Measurements from ENCODE around the gene TUBA1C.

TUBA1C gene

DNA sequence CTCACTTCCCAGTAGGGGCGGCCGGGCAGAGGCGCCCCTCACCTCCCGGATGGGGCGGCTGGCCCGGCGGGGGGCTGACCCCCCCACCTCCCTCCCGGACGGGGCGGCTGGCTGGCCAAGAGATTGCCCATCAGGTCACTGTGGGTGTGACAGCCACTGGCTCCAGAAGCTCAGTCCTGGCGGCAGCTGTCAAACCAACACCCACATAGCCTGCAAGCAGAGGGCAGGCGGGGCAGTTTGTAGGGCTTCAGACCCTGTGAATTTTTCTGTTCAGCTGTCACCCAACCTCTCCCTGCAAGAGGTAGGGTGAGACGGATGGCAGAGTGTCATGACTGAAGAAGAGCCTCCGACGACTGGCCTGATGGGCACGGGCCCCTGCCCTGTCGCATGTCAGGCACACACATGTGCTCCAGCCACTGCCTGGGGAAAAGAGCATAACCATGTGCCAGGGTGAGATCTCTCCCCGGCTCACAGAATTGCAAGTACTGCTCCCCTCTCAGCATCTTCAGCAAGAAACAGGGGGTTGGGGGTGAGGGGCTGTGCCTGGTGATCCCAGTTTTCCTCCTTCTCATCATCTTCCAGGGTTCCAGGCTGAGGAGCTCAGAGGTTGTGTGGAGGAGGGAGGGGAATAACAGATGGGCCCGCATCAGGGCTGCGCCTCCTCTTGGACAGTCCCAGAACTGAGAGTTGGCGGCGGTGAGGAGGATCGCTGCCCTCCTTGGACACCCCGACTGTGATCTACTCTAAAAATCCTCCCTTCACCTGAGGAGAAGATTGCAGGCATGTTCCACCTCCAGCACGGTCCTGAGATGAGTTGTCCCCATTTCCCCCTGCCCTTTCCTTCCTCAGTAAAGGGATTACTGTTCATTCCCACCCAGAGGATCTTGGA lies 18.9 kb downstream of the TUBA1C start:
- no peak for DNase-seq (ENCODE audit: low spot score)

DNA sequence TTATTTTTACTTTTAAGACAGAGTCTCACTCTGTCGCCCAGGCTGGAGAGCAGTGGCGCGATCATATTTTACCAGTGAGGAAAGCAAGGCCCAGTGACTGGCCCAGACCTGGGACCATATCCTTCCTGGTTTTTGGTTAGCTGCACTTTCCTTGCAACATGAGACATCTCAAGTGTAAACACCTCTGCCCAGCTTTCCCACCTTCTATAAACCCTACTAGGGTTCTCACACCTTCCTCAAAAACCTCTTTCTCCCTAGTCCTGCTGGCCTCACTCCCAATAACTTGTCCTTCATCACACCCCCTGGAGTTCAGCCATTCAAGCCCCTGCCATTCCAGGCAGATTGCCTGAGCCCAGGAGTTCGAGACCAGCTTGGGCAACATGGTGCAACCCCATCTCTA lies 19.8 kb downstream of the TUBA1C start:
- no peak for DNase-seq (ENCODE audit: low spot score)

DNA sequence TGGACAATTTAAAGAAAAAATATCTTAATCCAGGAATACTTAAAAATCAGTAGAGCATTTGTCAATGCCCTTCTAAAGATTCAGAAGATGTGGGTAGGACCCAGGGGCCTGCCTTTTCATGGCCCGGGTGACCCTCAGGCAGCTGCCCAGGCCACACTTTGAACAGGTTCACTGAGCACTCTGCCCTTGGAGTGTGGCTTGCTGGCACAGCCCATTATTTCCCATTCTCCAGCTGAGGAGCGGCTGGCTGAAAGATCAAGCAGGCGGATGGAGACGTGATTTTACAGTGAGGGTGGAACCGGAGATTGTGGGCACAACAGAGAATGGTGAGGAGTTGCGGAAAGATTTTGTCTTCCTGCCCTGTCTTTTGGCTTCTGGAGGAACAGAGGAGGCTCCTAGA lies 23.0 kb downstream of the TUBA1C start:
- DNase-seq (ENCODE audit: low spot score) = no peak

DNA sequence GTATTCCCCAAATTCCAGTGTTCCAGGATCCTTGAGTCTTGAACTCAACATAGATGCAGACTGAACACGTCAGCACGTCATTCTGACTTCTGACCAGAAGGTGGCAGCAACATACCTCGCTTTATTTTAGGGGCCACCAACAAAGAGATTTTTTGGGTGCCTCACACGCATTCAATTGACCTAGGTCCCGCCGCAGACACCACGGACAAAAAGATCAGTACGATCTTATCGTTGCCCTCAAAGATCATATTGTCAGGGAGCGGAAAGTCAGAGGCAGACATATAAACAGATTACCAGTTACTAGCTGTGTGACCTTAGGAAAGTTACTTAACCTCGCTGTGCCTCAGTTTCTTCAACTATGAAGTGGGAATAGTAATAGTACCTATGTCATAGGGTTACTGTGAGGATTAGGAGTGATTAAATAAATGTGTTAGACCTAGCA lies 23.6 kb downstream of the TUBA1C start:
- DNase-seq (ENCODE audit: low spot score) = peak; percentile 50

DNA sequence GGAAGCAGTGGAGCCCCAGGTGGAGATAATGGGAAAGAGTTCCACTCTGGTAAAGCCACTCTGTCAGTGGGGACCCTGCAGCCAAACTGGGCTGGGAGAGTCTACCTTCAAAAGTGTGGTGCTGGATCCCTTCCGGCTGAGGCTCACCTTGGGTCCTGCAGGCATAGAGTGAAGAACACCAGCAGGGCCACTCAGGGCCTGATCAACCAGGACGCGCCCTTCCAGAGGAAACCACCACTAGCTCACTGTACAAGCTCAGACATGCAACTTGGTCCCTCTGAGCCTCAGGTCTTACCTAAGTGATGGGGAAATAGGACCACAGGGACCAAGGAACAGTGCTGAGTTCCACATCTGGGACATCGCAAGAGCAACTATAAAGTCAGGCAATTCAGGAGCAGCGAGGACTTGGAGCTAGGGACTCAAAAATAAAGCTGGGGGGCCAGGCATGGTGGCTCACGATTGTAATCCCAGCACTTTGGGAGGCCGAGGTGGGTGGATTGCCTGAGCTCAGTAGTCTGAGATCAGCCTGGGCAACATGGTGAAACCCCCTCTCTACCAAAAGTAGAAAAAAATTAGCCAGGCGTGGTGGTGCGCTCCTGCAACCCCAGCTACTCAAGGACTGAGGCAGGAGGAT lies 24.2 kb downstream of the TUBA1C start:
- DNase-seq (ENCODE audit: low spot score) = no peak

DNA sequence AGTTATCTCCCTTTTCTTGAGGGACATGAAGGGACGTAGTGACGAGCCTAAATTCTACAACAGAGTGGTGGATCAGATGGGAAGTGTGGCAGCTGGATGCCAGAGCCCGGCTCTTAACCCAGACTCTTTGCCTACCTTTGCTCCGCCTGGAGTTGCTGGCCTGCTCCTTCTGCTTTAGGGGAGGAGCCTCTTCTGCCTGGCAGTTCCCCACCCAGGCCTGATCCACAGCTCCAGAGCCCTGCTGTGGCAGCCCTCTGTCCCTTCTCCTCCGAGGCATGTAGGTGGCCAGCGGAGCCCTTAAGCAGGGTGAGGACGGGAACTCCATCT lies 27.8 kb downstream of the TUBA1C start:
- no peak for DNase-seq (ENCODE audit: low spot score)

DNA sequence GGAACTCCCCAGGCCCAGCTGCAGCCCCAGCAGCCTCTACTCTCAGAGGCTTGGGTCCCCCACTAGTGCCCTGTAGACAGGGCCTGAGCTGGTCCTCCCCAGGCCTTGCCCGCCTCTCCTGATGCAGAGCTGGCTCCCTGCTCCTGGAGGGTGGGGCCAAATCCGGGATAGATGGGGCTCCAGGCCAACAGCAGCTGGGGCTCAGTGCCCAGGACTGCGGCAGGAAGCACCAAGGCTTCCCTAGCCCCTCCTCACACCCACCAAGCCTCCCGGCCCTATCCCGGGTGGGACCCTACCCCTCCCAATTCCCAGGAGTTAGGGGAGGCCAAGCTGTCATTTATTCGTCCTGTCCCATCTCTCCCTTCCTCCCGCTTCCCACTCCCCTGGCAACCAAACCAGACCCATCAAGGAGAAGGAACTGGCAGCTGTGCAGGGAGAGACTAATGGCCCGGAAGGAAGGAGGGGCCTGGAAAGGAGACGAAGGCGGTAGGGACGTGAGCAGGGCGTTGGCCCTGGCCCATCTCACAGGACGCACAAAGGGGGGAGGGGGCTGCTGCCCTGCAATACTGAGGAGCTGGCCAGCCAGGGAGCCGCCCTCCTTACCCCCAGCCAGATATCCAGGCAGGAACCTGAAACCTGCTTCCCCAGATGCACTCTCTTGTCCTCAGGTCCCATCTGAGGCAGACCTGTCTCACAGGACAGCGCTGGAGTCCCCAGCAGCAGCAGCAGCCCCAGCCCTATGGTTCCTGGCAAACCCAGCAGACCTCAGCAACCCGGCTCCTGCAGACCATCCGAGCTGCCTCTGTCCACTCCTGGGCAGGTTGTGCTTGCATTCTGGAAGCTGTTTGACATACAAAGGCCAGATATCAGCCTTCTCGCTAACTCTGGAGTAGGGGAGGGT lies 28.4 kb downstream of the TUBA1C start:
- no peak for DNase-seq (ENCODE audit: low spot score)

DNA sequence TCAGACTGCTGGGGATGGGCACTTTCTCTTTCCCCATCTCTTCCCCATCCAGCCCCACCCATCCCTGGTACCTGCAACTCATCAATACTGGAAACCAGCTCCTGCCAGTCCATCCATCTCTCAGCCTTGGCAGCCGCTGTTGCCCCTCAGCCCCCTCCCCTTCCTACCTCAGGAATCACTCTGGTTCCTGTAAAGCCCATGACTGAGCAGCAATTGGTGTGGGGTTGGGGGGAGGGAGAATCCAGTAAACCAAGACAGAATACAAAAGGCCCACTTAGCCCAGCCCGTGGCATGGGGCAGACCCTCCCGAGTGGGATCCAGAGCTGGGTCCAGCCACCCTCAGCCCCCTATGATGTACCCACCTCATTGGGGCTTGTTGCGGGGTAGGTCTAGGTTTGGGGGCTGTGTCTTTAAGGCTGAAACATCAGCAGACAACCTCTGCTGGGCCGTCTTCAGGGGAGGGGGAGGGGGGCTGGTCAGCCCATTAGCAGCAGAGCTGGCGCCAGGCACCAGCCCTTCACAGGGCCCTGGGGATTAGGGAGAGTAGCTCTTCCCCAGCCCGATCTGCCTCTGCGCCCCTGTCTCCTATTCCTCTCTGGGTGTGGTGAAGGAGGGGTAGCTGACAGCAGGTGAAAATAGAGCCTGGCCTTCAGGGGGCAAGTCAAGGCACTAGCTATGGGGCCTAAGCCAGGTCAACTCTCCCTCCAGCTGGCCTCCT lies 29.4 kb downstream of the TUBA1C start:
- DNase-seq (ENCODE audit: low spot score) = no peak

DNA sequence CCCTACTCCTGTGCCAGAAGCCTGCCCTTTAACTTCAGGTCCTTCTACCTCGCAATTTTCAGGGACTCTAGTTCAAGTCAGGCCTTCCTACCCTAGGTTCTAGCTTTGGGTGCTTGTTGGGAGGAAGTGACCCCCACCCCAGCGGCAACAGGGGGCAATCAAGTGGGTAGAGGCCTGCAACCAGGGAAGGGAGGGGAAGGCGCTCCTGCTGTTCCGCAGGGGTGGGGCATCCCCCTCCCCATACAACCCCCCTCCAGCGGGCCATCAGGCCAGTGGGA lies 29.9 kb downstream of the TUBA1C start:
- DNase-seq (ENCODE audit: low spot score) = no peak

DNA sequence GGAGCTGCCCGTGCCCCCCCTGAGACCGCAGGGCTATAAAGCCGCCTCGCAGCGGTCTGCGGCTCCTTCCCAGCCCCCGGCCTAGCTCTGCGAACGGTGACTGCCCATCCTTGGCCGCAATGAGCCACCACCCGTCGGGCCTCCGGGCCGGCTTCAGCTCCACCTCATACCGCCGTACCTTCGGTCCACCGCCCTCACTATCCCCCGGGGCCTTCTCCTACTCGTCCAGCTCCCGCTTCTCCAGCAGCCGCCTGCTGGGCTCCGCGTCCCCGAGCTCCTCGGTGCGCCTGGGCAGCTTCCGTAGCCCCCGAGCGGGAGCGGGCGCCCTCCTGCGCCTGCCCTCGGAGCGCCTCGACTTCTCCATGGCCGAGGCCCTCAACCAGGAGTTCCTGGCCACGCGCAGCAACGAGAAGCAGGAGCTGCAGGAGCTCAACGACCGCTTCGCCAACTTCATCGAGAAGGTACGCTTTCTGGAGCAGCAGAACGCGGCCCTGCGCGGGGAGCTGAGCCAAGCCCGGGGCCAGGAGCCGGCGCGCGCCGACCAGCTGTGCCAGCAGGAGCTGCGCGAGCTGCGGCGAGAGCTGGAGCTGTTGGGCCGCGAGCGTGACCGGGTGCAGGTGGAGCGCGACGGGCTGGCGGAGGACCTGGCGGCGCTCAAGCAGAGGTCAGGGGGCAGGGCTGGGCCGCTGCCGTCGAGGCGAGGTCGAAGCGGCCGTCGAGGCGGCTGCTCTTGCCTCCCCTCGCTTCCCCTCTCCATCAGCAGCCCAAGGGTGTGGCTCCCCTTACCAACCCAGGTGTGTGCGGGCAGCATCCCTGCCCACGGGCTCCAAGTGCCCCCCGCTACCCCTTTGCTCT lies 30.4 kb downstream of the TUBA1C start, which contains the start of gene PRPH:
TSS of gene PRPH (plus strand) at position 66 of the 855 bp plus-strand sequence. CDS start at position 120, 54 bp downstream.
- DNase-seq (ENCODE audit: low spot score) = no peak

DNA sequence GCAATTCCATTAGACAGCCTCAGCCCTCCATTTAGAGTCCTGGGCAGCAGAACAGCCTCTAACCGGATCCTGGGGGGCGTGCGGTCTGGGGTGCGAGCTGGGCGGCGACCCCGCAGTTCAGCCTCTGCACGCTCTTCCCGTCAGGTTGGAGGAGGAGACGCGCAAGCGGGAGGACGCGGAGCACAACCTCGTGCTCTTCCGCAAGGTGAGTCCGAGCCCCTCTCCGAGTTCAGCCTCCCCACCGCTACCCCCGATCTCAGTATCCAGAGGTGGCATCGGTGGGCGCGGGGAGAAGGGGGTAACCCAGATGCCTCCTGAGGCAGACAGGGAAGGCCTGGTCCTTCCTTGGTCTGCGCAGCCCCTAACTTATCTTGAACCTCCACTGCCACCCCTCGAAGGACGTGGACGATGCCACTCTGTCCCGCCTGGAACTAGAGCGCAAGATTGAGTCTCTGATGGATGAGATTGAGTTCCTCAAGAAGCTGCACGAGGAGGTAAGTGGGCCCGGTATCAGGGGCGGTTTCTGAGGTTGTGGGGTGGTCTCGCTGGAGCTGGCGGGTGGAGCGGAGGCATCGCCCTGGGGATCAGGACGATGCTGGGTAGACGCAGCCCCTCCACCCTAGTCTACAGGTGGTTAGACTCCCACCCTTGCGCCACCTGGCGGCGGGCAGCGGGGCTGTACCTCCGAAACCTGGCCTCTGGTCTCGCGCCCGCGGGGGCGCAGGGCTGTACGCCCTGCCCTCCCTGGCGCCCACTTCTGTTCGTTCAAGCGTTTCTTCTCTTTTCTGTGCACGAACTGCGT lies 31.4 kb downstream of the TUBA1C start:
- DNase-seq (ENCODE audit: low spot score) = peak; percentile 58

DNA sequence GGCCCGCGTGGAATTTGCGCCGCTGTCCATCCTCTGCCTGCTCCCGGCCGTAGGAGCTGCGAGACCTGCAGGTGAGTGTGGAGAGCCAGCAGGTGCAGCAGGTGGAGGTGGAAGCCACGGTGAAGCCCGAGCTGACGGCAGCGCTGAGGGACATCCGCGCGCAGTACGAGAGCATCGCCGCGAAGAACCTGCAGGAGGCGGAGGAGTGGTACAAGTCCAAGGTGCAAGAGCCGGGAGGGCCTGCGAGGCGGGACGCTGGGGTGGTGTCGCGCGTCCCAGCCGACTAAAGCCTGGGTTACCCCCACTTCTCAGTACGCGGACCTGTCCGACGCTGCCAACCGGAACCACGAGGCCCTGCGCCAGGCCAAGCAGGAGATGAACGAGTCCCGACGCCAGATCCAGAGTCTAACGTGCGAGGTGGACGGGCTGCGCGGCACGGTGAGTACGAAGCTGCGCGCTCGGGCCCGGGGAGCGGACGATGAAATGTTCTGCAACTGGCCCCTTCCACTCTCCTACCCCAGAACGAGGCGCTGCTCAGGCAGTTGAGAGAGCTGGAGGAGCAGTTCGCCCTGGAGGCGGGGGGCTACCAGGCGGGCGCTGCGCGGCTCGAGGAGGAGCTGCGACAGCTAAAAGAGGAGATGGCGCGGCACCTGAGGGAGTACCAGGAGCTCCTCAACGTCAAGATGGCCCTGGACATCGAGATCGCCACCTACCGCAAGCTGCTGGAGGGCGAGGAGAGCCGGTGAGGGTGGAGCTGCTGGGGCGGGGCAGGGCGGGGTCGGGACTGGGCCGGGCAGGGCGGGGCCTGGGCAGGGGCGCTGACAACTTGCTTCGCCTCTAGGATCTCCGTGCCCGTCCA lies 32.2 kb downstream of the TUBA1C start:
- DNase-seq (ENCODE audit: low spot score) = peak; percentile 84

DNA sequence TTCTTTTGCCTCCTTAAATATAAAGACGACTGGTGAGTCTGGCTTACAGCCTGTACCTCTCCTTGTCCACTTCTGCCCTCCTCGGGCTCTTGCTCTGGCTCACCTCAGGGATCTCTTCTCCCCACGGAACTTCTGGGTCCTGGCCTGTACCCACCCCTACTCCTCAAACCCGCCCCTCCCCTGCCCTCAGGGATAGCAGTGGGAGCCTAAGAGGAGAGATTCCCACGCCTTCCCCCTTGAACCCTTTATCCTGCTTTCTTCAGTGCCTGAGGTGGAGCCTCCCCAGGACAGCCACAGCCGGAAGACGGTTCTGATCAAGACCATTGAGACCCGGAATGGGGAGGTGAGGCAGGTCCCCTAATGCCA lies 32.8 kb downstream of the TUBA1C start:
- DNase-seq (ENCODE audit: low spot score) = no peak

DNA sequence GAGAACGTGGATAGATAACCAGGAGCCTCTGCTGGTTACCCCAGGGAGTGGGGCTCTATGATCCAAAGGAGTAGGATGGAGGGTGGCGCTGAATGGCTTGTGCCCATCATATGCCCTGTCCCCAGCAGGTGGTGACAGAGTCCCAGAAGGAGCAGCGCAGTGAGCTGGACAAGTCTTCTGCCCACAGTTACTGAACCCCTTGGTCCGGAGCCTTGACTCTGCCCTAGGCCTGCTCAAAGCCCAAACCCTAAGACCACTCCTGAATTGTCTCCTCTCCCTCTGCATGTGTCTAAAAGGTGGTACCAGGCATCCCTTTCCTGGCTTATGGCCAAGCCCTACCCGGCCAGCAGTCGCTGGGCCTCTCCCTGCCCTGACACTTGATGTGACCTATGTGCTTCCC lies 33.3 kb downstream of the TUBA1C start:
- DNase-seq (ENCODE audit: low spot score) = peak; percentile 53

DNA sequence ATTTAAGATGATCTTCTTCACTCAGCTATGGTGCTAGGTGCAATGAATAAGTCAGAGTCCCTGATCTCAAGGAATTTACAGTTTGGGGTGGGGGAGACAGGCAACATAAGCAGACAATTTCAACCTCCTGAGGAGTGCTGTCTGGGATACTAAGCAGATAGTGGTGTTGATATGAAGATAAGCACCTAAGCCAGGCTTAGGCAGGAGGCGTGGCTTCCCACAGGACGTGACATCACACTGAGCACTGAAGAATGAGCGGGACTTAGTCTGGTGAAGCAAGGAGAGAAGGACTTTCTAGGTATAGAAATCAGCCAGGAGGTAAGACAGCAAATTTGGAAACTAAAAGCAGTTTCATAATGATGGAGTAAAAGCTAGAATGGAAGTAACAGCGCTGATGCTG lies 36.9 kb downstream of the TUBA1C start:
- no peak for DNase-seq (ENCODE audit: low spot score)

DNA sequence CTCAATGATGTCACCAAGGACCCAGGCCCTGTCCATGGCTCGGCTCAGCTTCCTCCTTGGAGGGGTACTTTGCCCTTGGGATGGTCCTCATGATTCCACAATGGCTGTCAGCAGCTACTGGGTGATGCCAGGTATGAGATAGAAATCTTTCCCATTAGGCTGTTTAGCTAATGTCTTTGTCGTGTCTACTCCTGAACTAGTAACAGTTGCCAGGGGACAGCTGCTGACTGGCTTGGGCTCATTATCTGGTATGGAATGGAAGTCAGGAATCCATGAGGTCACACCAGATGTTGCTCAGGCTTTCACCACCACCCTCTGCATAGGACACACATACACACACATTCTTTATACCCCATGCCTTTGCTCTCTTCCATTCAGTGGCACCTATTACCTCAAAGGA lies 39.3 kb downstream of the TUBA1C start:
- peak; percentile 36 for DNase-seq (ENCODE audit: low spot score)

DNA sequence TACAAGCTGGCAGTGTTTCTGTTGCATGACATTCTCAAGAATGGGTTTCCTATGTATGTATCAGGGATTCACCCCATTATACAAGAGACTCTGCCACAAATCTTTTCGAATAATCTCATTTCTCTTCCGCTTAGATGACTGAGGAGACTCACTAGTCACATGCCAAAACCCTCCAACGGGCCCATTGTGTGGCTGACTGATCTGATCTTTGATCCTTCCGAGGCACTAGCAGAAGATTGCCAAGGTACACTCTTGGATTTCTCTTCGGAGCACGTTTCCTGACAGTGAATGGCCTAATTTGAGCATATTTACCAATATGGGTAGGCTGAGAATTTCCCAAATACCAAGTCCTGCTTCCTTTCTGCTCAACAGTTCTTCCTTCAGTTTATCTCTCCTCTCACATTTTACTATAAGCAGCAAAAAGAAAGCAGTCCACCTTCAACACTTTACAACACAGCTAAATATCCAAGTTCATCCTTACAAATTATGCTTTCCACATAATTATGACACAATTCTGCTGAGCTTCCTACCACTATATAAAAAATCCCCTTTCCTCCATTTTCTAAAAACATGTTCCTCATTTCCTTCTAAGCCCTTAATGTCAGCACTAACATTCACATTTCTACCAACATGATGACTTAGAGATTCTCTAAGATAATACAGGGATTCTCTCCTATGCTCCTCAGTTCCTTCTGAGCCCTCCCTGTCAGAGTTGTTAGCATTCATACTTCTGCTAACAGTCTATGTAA lies 41.1 kb downstream of the TUBA1C start:
- no peak for DNase-seq (ENCODE audit: low spot score)

DNA sequence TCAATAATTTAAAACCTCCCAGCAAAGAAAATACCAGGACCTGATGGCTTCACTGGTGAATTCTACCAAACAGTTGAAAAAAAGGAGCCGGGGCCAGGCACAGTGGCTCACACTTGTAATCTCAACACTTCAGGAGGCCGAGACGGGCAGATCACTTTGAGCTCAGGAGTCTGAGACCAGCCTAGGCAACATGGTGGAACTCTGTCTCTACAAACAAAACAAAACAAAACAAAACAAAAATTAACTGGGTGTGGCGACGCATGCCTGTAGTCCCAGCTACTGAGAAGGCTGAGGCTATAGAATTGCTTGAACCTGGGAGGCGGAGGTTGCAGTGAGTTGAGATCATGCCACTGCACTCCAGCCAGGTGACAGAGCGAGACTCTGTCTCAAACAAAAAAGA lies 44.5 kb downstream of the TUBA1C start:
- no peak for DNase-seq (ENCODE audit: low spot score)
